D341Med (cell line): ENCODE results near the gene STAG3.
"Not testable (repeated sequence)": the region's sequence is repeated elsewhere in the genome, so short reads cannot be mapped to it uniquely, and the experiment has no call there.

Experiments used
- DNase-seq: peaks from one replicate; pipeline ENCODE4 v3.0.0; 2012; ENCODE audit warnings: low spot score

STAG3 gene

GRCh38 chr7:100177045-100178001 is at the start of gene STAG3, which contains the start of gene GPC2:
Gene STAG3, plus strand, starts transcription at chr7:100177918. Its CDS starts 2,639 bp downstream, at chr7:100180557.
Gene GPC2, minus strand, starts transcription at chr7:100177381. Its CDS starts 182 bp downstream, at chr7:100177199.
- DNase-seq = peak; percentile 89

GRCh38 chr7:100128637-100128963 is 49.1 kb upstream of the STAG3 start:
- no peak for DNase-seq

GRCh38 chr7:100130220-100130607 is 47.5 kb upstream of the STAG3 start:
- DNase-seq = not testable (repeated sequence)

- DNase-seq = peak; percentile 87
These were observed 46.9 kb upstream of the STAG3 start for GRCh38 chr7:100130608-100131453.

GRCh38 chr7:100132126-100132525 is 45.6 kb upstream of the STAG3 start:
- DNase-seq = no peak

GRCh38 chr7:100132697-100133151 is 45.0 kb upstream of the STAG3 start:
- DNase-seq = peak; percentile 86

- DNase-seq = no peak
These were observed 39.6 kb upstream of the STAG3 start for GRCh38 chr7:100137851-100138760.

- DNase-seq = no peak
These were observed 36.2 kb upstream of the STAG3 start for GRCh38 chr7:100141555-100141949.

GRCh38 chr7:100142461-100142860 is 35.3 kb upstream of the STAG3 start:
- no peak for DNase-seq

GRCh38 chr7:100146350-100146749 is 31.4 kb upstream of the STAG3 start:
- DNase-seq = not testable (repeated sequence)

- no peak for DNase-seq
These were observed 30.4 kb upstream of the STAG3 start for GRCh38 chr7:100147278-100147677.

- no peak for DNase-seq
These were observed 29.5 kb upstream of the STAG3 start for GRCh38 chr7:100148225-100148558.

- DNase-seq = peak; percentile 97
These were observed 29.0 kb upstream of the STAG3 start, which contains the start of gene LAMTOR4 for GRCh38 chr7:100148559-100149328. Gene LAMTOR4, plus strand, starts transcription at chr7:100148918. Its CDS starts 55 bp downstream, at chr7:100148973.

GRCh38 chr7:100152404-100152803 is 25.3 kb upstream of the STAG3 start:
- no peak for DNase-seq

- DNase-seq = no peak
These were observed 24.6 kb upstream of the STAG3 start for GRCh38 chr7:100152937-100153666.

GRCh38 chr7:100153708-100154535 is 23.8 kb upstream of the STAG3 start:
- DNase-seq = peak; percentile 18

- no peak for DNase-seq
These were observed 22.8 kb upstream of the STAG3 start for GRCh38 chr7:100154651-100155491.
